Hindlimb muscle (tissue), 1 donor: ENCODE measurements around the gene NCOA6. TPM values are rescaled to one million over a fixed set of nuclear protein-coding genes. Genes with fewer than 3 reads are reported as not detected.

Source experiments
- DNase-seq: peaks from one replicate; pipeline ENCODE4 v3.0.0-alpha.2; 2013
- polyA plus RNA-seq: library from polyadenylated mRNA; unstranded; fragments of 120-200 nt; gene quantifications from one replicate; pipeline ENCODE4 v1.2.1, GENCODE V29; 2013; ENCODE audit not compliant: insufficient read length

NCOA6 gene
- 24.9 TPM for polyA plus RNA-seq

GRCh38 chr20:34825530-34826362, at the start of gene NCOA6:
NCOA6 (minus strand) TSS chr20:34825651; CDS start chr20:34782355, 43,296 bp downstream.
- peak; percentile 78 for DNase-seq

DNA sequence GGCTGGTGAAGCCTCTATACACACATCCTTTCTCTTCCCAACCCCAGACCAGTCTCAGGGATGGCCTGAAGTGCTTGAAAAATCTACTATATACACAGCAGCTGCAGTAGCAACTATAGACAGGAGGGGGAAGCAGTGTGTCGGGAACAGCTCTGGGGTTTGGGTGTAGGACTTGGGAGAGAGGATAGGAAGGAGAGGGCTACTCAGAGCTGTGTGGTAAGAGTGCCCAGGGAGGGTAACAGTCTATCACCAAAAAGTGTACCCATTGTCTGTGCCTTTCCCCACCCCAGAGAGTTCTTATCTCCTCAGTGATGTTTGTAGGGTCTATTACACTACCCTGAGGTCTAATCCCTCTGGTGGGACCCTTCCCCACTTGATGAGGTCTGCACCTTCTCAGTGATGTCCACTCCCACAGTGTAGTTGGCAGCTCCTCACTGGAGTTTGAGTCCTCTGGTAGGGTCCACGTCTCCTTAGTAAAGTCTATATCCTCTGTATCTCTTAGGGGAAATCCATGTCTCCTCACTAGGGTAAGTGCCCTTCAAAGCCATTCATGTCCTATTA, 48.7 kb upstream of the NCOA6 start:
- DNase-seq: peak; percentile 74

DNA sequence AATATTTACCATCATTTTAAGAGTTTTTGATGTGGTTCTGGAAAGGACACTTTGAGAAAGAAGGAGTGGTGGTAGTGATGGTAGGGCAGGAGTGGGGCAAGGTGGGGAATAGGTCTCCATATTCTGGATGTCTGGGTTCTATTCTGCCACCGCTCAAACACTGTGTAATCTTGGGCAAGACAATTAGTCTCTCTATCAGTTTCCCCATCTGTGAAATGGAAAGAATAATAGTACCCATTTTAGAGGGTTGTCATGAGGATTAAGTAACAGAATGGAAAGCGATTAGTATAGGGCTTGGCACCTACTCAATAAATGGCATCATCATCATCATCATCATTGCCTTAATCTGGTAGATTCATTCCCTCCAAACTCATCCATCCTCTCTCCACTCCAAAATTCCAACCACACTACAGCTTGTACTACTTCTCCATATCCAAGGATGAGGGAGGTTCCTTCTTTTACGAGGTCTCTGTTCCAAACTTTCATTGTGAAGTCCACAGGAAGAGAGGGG, 48.2 kb upstream of the NCOA6 start:
- no peak for DNase-seq

DNA sequence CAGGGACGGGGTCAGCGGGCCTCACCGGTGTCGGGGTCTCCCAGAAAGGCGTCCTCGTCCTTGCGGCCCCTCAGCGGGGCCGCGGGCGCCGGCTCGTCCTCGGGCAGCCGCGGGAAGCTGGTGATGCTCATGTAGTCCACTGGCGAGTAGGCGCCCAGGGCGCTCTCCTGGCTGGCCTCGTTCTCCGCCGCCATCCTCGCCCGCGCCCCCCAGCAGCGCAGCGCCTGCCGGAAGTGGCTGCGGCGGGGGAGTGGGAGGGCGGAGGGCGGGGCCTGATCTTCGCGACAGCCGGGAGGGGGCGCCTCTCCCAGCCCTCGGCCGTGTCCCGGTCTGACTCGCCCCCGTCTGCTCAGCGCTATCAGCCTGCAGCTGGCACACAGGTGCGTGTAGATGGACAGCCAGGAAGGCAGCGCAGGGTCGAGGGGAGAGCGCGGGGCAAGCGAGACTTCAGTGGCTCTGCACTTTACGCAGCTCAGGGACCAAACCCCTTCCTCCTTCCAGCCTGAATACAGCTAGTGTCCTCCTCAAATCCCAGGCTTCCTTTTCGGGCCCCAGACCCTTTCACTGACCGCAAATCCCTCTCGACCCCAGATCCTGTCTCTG, 47.3 kb upstream of the NCOA6 start, which contains the start of gene GGT7:
GGT7 (minus strand) TSS at position 235 of the 603 bp plus-strand sequence; CDS start at position 194, 41 bp downstream.
- peak; percentile 75 for DNase-seq

- no peak for DNase-seq
Observed at GRCh38 chr20:34871966-34872621, 46.6 kb upstream of the NCOA6 start.

DNA sequence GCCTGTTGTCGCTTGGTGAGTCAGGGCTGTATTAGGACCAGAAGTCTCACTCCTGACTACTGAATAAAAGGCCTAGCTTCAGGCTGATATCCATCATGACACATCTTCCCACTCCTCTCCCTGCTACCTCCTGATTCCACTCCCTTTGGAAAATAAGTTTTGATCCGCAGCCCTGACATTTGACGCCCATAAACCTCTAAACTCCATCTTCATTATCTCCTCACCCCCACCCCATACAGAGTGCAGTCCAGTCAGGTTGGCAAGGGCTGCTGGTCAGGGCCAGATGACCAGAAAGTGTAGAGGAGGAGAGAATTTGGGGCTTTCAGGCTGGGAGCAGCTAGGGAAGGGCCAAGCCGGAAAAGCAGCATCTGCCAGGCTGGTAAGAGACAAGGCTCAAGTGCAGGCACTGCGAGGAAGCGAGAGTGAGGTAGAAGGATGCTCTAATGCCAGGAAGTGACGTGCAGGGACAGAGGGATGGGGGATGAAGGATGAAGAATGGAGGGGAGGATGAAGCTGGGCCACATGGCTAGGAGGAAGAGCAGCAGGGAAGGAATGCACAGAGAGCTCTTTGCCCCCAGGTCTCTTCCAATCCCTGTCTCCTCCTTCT, 46.0 kb upstream of the NCOA6 start:
- DNase-seq: no peak

- no peak for DNase-seq
Observed at GRCh38 chr20:34864216-34864615, 38.8 kb upstream of the NCOA6 start.

DNA sequence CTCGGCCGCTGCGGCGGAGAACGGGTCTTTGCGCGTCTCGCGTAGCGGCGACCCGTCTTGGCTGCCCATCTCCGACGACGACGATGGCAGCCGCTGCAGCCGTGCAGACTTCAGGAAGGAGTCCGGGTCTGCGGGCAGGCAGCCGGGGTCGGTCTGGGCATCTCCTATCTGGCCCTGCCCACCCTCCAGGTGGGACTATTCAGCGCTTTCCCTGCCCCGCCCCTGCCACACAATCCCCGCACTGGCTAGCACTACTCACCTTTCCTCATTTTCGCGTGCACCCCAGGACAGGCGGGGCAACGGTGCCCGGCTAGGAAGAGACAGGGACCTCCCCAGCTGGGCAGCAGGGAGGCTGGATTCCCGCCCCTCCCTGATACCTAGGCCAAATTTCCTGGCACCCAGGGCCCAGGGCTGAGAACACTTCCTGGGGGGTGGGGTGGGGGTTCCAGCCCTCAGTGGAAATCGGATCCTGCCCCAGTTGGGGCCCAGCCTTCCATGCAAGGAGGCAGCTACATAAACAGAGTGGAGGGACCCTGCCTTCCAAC, 38.0 kb upstream of the NCOA6 start:
- DNase-seq: no peak

DNA sequence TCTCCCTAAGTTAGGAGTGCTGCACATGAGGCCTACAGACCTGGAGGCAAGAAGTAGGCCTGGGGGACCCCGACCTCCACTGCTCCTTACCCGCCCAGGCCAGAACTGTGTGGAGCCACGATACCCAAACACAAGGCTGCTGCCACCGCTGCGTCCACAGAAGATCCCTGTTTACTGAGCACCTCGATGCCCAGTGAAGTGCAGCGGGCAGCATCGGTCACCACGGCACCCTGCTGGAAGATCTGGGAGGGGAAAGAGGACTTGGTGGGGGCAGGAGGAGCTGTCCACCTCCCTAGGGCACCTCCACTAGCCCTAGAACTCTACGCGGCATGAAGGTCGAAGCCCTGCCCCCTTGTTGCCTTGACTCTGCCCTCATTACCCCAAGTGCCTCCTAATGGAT, 37.3 kb upstream of the NCOA6 start:
- no peak for DNase-seq

DNA sequence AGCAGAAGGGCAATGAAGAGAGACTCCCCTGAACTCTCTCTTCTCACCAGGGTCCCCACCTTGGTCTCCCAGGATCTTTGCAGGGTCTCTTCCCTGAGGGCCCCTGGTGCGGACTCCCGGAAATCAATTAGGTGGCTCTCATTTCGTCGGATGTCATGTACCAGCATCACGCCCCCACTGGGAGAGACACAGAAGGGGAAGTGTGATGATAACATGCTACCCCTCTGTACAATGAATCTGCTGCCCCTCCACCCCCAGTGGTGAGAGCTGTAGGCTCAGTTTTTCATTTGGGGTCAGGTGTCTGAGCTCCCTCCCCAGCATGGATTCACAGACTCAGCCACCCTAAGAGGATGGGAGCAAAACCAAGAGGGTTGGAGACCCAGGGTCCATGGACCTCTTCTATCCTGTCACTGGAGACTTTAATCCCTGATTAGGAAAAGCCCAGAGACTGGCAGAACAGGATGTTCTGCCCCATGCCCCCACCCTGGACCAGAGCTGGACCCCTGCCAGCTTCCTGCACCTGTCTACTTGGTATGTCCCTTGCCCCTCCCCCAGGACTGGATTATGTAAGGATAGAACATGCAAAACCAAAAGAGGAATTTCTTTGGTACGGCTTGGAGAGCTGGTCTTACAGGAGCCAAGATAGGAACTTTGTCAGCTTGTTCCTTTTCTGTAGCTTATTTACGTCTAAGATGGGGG, 36.1 kb upstream of the NCOA6 start:
- no peak for DNase-seq

- no peak for DNase-seq
Observed at GRCh38 chr20:34859826-34860545, 34.5 kb upstream of the NCOA6 start.

GRCh38 chr20:34859367-34859766, 33.9 kb upstream of the NCOA6 start:
- DNase-seq: no peak

DNA sequence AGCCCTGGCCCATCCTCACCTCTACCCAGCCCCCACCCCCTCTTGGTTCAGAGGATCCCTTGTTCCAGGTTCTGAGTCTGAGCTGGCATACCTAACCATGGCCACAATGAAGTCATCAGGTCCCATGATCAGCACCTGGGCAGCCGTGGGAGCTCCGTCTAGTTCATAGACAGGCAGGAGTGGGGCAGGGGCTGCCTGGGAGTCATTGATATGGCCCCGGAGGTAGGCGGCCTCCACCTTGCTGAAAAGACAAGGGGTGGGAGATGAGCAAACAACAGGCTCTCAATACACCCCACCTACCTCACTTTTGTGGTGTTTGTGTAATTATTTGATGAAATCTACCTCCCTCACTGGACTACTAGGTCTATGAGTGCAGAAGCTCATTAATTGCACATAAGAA, 26.8 kb upstream of the NCOA6 start:
- DNase-seq: no peak

DNA sequence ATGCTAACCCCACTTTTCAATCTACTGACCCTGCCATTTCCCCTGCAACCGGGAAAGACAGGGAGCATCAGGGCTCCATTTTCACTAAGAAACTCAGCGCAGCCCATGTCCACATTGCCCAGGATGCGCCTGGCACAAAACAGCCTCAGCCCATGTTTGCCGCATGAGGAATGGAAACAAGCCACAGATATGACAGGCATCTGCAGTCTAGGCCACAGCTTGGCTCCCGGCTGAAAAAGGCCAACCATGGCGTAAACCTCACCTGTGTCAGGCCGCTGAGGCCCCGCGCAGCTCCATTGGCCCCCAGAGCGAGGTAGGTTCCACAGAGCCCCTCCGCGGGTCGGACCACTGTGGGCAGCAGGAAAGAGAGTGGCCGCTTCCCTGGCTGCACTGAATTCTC, 25.5 kb upstream of the NCOA6 start:
- no peak for DNase-seq

GRCh38 chr20:34849778-34850177, 24.3 kb upstream of the NCOA6 start:
- DNase-seq: no peak

DNA sequence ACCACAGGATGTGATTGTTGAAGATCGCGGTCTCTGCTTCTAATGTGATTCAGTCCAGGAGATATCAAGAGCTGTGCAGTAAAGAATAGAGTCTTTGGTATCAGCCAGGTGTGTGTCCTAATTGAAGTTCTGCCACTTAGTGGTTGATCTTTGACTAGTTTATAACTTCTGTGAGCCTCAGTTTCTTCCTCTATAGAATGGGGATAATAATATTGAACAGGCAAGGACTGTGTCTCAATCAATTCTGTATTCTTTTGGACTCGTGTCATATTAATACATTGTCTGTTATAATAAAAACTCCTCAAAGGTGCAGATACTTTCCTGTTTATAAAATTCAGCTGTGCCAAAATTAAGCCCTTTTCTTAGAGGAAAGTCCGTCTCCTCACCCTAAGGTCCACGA, 23.1 kb upstream of the NCOA6 start:
- DNase-seq: no peak

GRCh38 chr20:34843421-34843820, 18.0 kb upstream of the NCOA6 start:
- DNase-seq: no peak

GRCh38 chr20:34842143-34842542, 16.7 kb upstream of the NCOA6 start:
- DNase-seq: no peak

- DNase-seq: peak; percentile 7
Observed at GRCh38 chr20:34834459-34834893, 9.0 kb upstream of the NCOA6 start.

- no peak for DNase-seq
Observed at GRCh38 chr20:34831936-34832335, 6.5 kb upstream of the NCOA6 start.

DNA sequence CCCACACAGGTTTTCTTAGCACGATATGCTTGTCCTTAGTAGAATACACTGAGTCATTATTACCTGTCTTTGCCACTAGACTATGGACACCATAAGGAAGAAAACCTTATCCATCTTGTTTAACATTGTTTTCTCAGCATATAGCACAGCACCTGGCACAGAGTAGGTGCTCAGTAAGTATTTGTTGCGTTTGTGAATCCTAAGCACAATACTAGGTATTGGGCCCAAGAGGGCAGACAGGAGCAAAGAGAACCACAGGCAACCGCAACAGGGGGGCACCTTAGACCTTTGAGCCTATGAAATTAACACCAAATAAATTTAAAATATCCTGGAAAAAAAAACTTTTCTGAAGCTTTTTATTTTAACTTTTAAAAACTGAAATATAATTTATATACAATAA, 3.7 kb upstream of the NCOA6 start:
- no peak for DNase-seq
